GM21447 (cell line): Measurements from ENCODE around the gene EGR1.
A peak's percentile ranks its signal among the peaks of the same experiment; 100 is the strongest.

Source experiments
- ATAC-seq: cut with Tn5 transposase; IDR thresholded peaks from one replicate; pipeline ENCODE4 v1.9.1; 2021; ENCODE audit not compliant: unreplicated experiment

Gene EGR1

GRCh38 chr5:138452720-138453119 lies 12.6 kb upstream of the EGR1 start:
- ATAC-seq = no peak

DNA sequence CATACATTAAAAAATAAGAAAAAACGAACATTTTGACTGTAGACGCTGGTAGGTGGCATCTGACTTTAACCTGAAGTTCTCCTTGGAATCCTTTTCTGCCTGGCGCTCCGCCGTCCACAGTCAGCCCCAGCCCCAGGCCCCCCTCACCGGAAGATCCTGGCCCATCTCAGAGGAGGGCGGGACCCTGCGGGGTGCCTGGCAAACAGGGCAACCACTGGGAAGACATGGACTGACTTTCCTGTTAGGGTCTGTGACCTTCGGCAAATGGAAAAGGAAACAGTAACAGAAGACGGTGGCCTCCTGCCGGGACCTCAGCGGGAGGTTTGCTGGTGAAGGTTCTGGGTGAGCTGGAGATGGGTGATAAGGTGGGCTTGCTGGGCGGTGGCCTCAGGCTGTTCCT lies 11.7 kb upstream of the EGR1 start:
- no peak for ATAC-seq

- no peak for ATAC-seq
Measured at GRCh38 chr5:138454121-138454520, 11.2 kb upstream of the EGR1 start.

DNA sequence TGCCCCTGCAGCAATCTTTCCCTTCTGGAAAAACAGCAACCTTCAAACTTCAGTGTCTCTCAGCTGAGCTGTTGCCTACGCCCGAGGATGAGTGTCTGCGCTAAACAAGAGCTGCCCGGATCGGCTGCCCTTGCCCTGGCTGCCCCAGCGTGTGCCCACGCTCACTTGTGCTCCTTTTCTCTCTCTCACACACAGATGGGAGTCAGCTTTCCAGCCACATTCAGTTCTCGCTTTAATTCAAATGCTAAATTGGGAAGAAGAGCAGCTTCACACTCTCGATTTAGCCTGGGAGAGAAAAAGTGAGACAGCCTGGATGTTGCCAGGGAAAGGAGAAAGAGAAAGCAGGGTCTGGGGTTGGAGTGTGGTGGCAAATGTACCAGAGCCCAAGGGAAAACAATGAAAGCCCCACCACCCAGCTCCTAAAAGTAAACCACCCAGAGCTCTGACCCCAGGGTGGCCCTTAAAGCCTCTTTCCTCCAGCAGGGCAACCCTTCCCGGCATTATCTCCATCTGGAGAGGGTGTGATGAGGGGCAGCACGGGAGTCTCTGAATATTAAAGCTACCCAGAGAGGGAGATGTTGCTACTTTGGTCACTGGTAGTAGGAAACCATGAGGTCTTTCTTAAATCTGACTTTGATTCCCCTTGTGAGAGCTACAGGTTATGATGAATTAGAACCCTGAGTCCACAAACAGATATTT lies 9.9 kb upstream of the EGR1 start:
- no peak for ATAC-seq

GRCh38 chr5:138457531-138458275 lies 7.6 kb upstream of the EGR1 start:
- no peak for ATAC-seq

DNA sequence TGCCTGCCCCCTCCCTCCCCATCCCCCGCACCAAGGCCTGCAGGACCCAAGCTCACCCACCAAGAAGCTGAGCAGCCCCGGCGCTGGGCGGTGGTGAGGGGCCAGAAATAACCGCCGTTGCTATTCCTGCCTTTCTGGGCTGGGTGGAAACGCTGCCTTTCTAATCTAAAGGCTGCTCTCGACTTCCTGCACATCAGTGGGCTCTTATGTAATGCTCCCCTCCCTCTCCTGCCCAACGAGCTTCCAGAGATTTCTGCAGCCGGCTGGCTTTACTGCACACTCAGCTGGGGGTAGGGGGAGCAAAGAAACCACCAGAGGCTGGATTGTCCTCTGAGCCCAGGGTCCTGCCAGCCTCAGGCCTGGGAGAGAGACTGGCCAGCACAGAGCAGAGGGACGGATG lies 6.9 kb upstream of the EGR1 start:
- ATAC-seq = no peak

DNA sequence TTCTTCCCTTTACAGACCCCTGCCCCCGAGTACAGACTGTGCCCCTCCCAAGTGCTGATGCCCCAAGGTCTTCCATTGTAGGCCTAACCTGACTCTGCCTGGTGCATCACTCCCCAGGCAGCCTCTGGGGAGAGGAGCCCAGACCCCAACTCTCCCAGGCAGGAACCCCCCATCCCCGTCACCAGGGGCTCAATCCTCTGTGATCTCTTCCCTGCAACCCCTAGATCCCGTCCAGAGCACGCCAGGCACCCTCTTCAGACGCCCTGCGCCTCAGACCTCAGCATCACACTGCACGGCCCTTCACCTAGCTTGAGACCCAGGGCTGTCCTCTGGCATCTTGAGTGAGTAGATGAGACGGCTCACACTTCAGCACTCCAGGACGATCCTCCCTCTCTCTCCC lies 6.4 kb upstream of the EGR1 start:
- ATAC-seq = no peak

DNA sequence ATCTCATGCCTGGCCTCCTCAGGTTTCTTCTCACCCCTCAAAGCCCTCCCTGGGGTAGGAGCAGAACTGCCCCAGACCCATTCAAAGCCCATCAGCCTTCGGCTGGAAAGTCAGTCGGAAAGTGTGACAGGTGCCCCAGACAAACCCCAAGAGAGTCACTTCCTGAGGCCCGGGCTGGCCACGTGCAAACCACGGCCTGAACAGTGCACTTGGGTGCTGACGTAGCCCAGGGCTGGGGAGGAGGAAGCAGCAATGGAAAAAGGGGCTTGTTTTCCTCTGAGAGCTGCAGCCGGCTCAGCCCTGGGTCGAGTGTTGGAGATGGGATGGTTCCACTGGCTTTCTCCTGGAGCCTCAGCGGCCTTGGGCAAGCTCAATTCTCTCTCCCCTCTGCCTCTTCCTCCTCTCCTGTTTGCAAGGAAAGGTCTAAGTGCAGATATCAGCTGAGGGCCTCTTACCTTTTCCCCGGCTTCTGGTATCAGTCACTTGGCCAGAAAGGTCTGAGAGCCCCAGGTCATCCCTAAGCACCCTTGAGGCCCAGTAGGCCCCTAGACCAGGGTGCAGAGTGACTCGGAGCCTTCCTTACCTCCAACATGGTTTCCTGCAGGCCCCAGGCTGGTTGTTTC lies 5.9 kb upstream of the EGR1 start:
- no peak for ATAC-seq

GRCh38 chr5:138460032-138460693 lies 5.1 kb upstream of the EGR1 start:
- ATAC-seq = no peak

DNA sequence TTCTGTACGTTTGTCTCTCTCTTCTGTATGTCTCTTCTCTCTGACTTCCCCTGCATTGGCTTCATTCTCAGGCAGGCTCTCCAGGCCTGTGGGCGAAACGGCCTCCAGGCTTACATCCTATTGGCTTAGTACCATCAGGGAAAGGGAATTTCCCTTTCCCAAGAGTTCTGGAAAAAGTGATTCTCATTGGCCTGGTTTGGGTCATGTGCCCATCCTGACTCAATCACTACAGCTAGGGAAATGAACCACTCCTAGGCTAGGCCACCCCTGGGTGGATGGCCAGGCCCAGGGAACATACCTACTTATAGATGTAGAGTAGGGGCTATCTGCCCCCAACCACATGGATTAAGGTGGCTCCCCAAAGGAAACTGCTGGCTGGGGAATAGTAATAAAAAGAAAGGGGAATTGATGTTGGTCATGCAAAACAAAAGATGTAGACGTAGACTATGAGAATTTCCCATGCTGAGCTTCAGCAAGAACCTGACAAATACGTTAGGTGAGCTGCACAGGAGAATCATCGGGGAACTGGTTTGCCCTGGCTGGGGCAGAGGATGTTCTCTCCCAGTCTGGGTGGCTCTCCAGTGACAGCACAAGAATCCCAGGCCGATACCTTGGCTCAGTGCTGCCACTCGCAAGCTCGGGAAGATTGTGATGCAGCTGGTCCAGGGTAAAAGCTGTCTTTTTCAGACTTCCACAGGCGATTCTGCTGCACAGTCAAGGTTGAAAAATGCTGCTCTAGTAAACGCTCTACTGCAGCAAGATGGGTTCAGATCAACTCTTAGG lies 3.7 kb upstream of the EGR1 start:
- ATAC-seq = no peak

DNA sequence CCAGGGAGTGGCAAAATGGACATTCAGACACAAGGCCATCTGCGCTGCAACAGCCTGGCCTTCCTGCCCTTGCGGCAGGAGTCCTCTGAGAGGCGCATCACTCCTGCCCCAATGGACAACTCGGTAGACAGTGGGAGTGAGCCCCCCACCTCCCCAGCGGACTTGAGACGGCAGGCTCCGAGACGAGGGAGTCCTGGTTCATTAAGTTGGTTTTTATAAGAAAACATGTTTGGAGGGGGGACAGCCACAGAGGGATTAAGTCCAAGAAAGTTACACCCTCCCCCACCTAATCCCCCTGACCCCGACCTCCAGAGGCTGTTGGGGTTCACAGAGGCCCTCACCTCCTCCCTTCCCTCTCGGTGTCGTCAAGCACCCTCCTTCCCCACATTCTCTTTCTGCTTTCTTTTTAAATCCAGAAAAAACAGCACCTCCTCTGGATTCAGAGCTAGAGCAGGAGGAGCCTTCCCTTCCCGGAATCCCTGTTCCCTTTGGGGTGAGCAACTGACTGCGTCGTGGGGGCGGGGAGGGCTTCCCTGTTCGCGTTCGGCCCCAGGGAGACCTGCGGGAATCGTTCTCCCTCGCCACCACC lies 1.8 kb upstream of the EGR1 start:
- ATAC-seq = no peak

DNA sequence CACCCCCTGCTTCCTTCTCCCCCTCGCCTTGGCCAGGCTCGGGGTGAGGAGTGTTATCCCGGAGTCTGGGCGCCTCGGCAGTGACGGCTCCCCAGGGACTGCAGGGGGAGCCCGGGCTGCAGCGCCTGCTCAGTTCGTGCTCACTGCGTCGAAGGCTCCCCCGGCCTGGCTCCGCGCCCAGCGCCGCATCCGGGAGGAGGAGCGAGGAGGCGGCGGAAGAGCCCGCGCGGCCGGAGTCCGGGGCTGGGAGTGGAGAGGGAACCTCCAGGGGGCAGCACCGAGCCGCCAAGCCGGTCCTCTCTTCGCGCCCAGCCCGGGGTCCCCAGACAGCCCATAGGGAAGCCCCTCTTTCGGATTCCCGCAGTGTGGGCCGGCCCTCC lies 1.3 kb upstream of the EGR1 start:
- peak; percentile 43 for ATAC-seq

DNA sequence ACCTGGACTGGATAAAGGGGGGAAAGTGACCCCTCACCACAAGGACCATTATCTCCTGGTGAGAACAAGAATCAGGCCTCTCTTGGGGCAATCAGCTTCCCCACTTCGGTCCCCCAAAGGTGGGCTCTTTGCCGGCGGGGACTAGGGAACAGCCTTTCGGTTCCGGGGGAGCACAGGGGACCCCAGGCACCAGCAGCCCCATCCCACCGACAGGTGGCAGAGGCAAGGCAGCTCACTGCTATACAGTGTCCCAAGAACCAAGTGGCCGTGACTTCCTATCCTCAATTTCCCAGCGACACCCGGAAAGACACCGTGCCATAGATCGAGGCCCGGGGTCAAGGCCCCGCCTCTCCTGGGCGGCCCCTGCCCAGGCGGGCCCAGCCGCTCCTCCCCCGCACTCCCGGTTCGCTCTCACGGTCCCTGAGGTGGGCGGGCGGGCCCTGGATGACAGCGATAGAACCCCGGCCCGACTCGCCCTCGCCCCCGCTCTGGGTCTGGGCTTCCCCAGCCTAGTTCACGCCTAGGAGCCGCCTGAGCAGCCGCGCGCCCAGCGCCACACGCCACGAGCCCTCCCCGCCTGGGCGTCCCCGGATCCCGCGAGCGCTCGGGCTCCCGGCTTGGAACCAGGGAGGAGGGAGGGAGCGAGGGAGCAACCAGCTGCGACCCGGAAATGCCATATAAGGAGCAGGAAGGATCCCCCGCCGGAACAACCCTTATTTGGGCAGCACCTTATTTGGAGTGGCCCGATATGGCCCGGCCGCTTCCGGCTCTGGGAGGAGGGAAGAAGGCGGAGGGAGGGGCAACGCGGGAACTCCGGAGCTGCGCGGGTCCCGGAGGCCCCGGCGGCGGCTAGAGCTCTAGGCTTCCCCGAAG lies 655 bp upstream of the EGR1 start:
- peak; percentile 79 for ATAC-seq

GRCh38 chr5:138466125-138466899 lies 1.0 kb downstream of the EGR1 start:
- no peak for ATAC-seq

GRCh38 chr5:138466900-138467710 lies 1.8 kb downstream of the EGR1 start:
- ATAC-seq = no peak

DNA sequence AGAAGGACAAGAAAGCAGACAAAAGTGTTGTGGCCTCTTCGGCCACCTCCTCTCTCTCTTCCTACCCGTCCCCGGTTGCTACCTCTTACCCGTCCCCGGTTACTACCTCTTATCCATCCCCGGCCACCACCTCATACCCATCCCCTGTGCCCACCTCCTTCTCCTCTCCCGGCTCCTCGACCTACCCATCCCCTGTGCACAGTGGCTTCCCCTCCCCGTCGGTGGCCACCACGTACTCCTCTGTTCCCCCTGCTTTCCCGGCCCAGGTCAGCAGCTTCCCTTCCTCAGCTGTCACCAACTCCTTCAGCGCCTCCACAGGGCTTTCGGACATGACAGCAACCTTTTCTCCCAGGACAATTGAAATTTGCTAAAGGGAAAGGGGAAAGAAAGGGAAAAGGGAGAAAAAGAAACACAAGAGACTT lies 2.4 kb downstream of the EGR1 start:
- ATAC-seq = no peak

GRCh38 chr5:138468133-138468965 lies 3.1 kb downstream of the EGR1 start:
- no peak for ATAC-seq
